Fibroblast of skin of scalp (primary cell): ENCODE measurements around the gene AKR1C2.
"Not testable (repeated sequence)": the region's sequence is repeated elsewhere in the genome, so short reads cannot be mapped to it uniquely, and the experiment has no call there.

Experiments
- DNase-seq: peaks from one replicate; pipeline ENCODE4 v3.0.0-alpha.2; 2013

The AKR1C2 gene

DNA sequence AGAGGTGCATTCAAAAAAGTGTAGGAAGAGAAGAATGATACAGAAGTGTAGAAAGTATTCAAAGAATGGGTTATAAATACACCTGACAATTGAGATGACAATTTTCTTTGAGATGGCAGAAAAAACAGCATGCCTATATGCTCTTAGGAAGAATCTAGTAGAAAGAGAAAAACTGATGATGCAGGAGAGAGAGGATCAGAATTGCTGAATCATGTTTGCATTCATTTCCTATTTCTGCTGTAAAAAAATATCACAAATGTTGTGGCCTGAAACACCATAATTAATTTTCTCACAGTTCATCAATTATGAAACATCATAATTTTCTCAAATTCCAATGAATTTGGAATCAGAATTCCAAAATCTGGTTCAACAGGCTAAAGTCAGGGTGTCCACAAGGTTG lies 50.3 kb downstream of the AKR1C2 start:
- DNase-seq: no peak

DNA sequence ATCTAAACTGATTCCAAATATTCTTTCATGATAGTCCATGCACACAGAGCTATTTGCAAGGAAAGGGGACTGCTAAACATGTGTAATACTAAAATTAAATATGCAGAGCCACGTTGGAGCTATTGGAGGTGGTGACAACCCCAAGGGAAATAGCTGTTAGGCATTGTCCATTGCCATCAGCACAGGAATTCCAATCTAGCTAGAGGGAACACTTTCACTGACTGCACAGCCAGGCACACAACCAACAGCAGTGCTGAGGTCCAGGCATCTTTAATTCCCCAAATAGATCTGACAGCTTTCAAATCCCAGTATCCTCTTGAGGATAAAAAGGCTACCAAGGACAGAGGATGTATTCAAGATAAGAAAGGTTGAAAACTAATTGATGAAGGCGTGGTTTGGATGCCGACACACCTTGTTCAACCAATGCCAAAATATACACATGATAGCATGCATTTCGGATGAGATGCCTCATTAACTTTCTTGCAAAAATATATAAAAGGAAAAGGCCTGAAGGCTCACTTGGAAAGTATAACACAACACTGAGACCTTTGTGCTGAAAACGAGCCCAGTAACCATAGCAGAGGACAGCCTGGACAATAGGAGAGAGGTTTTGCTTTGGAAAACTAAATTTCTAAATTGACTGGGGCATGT lies 52.0 kb downstream of the AKR1C2 start:
- not testable (repeated sequence) for DNase-seq

DNA sequence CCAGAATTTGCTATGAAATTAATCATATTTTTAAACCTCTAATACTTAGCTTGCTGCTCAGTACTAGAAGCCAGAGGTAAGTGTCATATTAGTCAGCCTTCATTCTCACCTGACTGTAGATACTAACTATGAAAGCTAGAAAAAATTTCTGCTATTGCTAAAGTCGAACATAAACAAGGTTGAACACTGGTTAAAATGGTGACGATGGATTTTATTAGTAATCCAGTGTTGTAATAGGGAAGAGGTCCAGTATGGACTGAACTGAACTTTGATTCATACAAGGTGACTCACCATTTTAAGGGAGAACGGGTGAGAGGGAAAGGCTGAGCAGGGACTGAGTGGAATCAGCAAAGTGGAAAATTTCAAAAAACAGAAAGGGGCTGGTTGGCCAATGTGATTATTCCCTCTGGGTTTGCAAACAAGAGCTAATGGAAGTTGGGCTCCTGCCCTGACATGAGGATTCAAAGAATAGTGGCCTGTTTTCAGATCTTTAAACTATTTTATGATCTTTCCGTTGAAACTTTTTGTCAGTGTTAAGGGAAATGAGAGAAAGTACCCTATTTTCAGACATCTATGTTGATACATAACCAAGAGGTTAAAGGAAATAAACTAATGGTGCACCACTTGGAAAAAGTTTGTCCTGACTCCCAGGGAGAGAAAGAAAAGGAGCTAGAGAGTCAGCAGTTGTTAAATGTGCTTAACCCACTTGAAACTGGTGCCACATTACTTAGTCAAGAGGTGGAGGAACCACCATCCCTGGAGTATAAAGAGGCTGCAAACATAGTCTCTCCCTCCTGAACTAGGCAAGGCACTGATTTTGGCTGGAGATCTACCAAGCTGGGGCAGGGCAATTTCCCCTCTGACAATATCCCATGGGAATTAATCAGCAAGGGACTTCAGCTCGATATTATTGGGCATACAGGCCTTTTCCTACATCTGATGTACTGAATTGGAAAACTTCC lies 55.7 kb downstream of the AKR1C2 start:
- DNase-seq: peak; percentile 73

DNA sequence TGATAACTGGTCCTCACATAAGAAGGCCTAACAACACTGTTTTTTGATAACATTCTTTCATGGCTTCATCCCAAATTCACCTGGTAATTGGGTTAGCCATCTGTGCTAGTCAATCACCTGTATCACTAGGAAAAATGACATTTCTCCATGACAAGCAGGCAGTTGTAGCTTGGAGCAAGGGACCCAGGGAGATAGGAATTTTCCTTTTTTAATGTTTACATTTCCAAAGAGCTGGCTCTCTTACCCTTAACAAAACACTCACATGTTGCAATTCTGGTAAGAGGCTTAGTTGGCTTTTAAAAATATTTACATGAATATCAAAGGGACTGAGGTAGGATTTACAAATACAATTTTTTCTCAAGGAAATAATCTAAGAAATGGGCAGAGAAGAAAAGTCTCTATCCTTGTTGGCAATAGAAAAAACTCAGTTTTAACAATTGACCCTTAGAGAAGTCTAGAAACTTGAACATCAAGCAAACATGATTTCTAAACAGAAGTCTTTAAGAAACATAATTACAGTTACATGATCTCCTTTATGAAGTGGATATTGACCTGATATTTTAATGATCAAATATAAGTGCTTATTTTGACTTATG lies 56.5 kb downstream of the AKR1C2 start:
- DNase-seq: peak; percentile 17

DNA sequence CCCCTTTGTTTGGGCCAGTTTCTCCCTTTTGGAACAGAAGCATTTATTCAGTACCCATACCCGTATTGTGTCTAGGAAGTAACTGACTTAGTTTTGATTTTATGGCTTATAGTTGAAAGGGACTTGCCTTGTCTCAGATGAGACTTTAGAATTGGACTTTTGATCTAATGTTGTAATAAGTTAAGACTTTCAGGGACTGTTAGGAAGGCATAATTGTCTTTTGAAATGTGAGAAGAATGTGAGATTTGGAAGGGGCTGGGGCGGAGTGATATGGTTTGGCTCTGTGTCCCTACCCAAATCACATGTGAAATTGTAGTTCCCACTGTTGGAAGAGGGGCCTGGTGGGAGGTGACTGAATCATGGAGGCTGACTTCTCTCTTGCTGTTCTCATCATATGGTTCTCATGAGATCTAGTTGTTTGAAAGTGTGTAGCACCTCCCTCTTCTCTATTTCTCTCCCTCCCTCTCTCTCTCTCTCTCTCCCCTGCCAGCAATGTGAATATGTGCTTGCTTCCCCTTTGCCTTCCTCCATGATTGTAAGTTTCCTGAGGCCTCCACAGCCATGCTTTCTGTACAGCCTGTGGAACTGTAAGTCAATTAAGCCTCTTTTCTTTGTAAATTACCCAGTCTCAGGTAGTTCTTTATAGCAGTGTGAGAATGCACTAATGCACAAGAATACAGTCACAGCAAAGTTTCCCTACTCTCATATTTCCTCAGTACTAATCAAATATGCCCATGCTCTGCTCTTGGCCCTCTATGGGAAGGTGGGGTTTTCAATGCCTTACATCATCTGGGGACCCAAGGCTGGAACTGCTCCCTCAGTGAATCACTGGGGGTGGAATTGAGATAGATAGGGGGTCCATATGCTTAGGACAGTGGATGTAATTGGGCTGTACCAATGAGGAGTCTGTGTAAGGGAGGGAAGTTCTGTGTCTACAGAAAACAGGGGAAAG lies 57.6 kb downstream of the AKR1C2 start:
- no peak for DNase-seq

DNA sequence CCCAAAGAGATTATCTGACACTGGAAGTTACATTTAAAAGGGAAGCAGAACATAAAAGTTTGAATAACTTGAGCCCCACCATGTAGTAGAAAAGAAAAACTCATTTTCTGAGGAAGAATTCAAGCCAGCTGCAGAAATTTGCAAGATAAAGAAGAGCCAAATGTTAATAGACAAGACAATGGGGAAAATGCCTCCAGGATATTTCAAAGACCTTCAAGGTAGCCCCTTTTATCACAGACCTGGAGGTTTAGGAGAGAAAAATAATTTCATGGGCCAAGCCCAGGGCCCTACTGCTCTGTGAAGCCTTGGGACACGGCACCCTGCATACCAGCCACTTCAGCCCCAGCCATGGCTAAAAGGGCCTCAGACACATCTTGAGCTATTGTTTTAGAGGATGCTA lies 58.8 kb downstream of the AKR1C2 start:
- DNase-seq: no peak

DNA sequence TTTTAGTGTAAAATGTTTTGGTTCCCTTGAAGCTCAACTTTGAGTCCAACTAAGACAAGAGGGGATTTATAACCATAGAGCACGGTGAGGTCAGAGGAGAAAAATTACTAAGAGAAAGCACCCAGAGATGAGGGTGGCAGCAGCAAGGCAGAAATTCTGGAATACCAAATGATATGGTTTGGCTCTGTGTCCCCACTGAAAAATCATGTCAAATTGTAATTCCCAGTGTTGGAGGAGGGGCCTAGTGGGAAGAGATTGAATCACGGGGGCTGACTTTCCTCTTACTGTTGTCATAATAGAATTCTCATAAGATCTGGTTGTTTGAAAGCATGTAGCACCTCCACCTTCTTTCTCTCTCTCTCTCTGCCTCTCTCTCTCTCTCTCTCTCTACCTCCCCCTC lies 59.8 kb downstream of the AKR1C2 start:
- no peak for DNase-seq

DNA sequence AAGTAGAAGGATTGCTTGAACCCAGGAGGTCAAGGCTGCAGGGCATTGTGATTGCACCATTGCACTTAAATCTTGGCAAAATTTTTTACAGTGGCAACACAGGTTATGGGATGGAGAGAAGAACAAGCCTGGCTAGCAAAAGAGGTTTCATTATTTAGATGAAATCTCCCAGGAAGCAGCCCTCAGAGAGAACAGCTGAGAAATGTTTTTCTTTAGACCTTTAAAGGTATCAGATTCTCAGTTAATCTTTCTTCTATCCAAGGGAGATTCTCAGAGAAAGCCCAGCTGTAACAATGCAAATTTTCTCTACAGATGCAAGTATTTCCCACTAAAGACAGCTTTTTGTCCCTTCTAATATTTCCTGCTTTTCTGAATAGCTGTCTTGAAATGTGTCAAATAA lies 60.2 kb downstream of the AKR1C2 start:
- not testable (repeated sequence) for DNase-seq

DNA sequence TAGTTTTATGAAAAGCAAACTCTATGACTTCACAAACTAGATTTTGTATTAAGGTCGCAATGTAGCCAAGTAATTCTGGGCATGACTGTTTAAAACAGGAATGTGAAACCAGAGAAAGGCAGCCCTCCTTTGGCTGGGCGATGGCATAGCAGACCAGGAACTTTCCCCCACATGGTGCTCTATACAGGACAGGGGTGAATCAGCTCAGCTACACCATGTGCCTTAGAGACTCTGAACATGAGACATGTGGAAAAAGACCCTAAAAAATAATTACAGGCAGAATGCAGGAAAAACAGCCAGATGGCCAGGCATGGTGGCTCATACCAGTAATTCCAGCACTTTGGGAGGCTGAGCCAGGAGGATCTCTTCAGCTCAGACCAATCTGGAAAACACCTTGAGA lies 60.7 kb downstream of the AKR1C2 start:
- DNase-seq: peak; percentile 58

DNA sequence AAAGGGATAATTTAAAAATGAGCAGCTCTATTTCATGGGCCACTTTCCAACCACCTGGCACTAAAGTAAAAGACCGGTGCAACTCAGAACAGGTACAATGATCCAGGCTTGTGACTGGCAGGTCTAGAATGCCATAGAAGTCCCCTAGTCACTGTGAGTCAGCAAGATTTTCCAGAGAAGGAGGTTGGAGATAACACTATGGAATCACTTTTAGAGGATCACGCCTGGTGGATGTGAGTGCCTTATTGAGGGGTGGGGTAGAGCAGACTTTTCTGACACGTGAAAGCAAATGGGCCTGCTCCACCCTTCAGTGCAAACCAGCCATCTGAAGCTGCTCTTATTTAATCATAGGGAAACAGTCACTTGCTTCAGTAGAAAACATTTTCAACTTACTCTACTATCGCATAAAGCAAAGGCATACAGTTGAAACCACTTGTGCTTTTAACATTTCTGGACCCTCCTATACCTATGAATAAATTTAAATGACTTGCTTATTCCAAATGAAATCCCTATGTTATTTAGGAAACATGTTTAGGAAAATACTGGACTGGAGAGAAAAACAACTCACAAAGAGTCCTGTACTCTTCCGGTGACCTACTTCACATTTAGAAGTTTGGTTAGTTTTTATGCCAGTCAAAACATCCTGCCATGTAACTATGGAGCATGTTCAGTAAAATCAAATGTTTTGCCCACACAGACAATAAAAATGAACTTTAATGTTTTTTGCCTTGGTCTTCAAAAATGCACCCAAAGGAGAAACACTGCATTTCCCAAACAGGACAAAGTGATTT lies 61.9 kb downstream of the AKR1C2 start:
- no peak for DNase-seq

DNA sequence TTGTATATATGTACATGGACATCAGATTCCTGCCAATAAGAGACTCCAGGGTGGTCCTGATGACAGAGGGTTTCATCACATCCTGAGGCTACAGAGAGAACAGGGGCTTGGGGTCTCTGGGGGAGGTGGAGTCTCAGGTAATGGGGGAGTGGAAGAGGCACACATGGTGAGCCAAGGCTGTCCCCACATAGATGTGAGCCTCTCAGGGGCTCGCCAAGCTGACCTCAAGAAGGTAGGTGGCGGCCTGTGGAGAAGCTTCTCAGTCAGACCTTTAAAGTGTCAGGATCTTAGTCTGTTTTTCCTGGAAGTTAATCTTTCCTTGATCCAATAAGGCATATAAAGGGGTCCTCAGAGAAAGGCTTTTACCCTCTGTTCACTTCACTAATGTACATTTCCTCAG lies 62.7 kb downstream of the AKR1C2 start:
- DNase-seq: not testable (repeated sequence)

DNA sequence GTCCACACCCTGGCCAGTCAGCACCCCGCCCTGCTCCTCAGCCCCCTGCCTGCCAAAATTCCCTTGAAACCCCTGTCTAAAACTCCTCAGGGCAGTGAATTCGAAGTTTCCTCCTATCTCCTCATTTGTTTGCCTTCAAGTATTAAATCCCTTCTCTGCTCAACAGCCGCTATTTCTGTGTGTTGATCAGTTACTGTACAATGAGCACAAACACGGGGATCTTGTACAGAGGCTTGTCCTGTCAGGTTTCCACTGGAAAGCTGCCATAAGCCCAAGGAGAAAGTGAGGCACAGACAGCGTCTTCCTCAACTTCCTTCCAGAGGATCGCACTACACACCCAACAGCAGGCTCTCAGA lies 63.6 kb downstream of the AKR1C2 start:
- DNase-seq: not testable (repeated sequence)

DNA sequence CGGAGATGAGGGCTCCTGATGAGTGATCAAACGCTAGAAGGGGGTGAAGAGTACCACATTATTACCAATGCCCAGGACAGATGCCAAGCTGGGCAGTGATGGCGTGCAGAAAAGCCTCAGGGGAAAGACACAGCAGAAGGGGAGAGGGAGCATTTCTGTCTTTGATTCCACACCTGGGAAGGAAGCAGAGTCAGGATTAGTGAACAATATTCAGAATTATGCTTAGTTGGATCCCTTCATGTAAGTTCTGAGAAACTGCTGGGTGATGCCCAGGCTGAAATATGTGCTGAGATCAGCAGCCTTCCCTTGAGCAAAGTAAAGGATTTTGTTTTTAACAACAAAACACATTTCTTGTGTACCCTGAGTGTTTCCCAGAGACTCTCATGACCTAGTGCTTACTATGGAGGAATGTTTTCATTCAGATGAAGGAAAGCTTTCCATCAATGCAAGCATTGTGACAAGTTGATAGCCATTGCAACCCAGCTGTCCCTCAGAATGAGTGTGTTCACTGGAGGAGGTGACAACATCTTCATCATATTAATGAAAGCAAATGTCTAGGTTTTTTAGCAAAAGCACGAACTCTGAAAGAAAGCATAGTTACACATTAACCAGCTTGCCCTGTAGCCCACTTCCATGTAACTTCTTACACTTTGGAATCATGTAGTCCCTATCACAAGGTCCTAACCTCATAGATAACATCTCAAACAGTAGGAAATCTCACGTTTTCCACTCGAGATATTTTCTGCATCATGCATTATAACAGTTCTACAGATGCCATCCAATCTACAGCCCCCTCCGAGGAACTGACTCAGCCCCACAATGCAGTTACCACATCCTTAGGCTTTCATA lies 64.2 kb downstream of the AKR1C2 start:
- DNase-seq: no peak
